HG03060 (cell line): Measurements from ENCODE around the gene LCN15.

Experiments used
- ATAC-seq: cut with Tn5 transposase; IDR thresholded peaks from one replicate; pipeline ENCODE4 v1.9.1; 2021; ENCODE audit warnings: low read depth, moderate number of reproducible peaks; ENCODE audit not compliant: unreplicated experiment

The LCN15 gene

GRCh38 chr9:136742591-136743391 lies 21.5 kb downstream of the LCN15 start, which contains the start of gene LCN10:
LCN10 (minus strand) TSS chr9:136742940; CDS start chr9:136742903, 37 bp downstream.
- no peak for ATAC-seq

GRCh38 chr9:136741883-136742571 lies 22.3 kb downstream of the LCN15 start:
- no peak for ATAC-seq

GRCh38 chr9:136740971-136741882 lies 23.1 kb downstream of the LCN15 start:
- ATAC-seq: no peak

GRCh38 chr9:136740491-136740890 lies 23.8 kb downstream of the LCN15 start:
- no peak for ATAC-seq

GRCh38 chr9:136740069-136740468 lies 24.2 kb downstream of the LCN15 start:
- no peak for ATAC-seq

GRCh38 chr9:136739509-136739908 lies 24.8 kb downstream of the LCN15 start:
- no peak for ATAC-seq

GRCh38 chr9:136738960-136739359 lies 25.4 kb downstream of the LCN15 start:
- no peak for ATAC-seq

- ATAC-seq: no peak
These were observed 28.4 kb downstream of the LCN15 start for GRCh38 chr9:136735812-136736480.

GRCh38 chr9:136734837-136735496 lies 29.4 kb downstream of the LCN15 start:
- ATAC-seq: no peak

- ATAC-seq: no peak
These were observed 30.7 kb downstream of the LCN15 start for GRCh38 chr9:136733611-136734010.

- no peak for ATAC-seq
These were observed 31.7 kb downstream of the LCN15 start for GRCh38 chr9:136732444-136733178.

- no peak for ATAC-seq
These were observed 34.4 kb downstream of the LCN15 start for GRCh38 chr9:136729926-136730325.

GRCh38 chr9:136729144-136729543 lies 35.2 kb downstream of the LCN15 start:
- ATAC-seq: no peak

- ATAC-seq: no peak
These were observed 35.7 kb downstream of the LCN15 start for GRCh38 chr9:136728548-136729123.

- no peak for ATAC-seq
These were observed 36.2 kb downstream of the LCN15 start for GRCh38 chr9:136728080-136728547.

- no peak for ATAC-seq
These were observed 37.6 kb downstream of the LCN15 start for GRCh38 chr9:136726631-136727191.

- no peak for ATAC-seq
These were observed 38.2 kb downstream of the LCN15 start for GRCh38 chr9:136726118-136726517.

- ATAC-seq: no peak
These were observed 38.7 kb downstream of the LCN15 start for GRCh38 chr9:136725612-136726011.
